ENCODE measurements around the gene LARGE1. TPM values are rescaled to one million over a fixed set of nuclear protein-coding genes. Genes with fewer than 3 reads are reported as not detected.

Gene LARGE1
- total and polyA plus RNA-seq, 2 experiments from 2014 or later = 21.2 to 23.6 TPM

DNA sequence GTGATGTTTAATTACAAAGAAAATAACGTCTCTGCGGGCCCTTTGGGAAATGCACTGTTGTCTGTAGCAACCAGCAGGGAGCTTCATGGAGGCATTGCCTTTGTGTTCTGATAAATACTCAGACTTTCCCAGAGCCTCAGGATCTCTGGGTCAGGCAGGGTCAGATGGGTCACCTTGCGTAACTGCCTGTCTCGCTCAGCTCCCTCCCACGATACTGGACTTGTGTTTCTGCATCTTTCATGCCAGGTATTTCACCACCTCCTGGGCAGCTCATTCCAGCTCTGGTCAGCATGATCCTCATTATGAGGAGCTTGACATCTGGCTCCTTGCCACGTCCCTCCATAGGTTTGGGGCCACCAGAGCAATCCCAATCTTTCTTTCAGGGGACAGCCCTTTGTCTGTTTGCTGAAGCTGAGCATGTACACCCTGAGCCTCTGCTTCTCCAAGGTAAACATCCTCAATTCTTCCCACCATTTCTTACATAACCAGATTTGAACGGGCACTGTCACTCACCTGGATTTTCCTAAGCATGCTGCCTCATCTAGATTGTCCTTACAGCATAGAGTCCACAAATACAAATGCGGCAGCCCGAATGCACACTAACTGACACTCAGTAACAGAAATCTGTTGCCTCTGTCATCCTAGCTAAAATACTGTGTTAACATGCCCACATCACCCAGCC lies 162.3 kb downstream of the LARGE1 start:
- peaks cover 8% of the 10 kb centered on the region for H3K79me2 ChIP-seq
- H2AFZ ChIP-seq = no peak overlapping the region
- DNase-seq (ENCODE audit: low spot score) = no peak
- H3K4me2 ChIP-seq = no peak overlapping the region
- WGBS (ENCODE audit: low lambda C conversion rate, missing lambda C conversion rate) = 74% methylated on average over 9 of the region's 9 CpGs
- no peak overlapping the region for H3K27ac ChIP-seq
- H3K36me3 ChIP-seq (replicated peaks; ENCODE audit: insufficient read depth, low read depth) = no peaks in the 10 kb centered on the region
- no peaks in the 10 kb centered on the region for H3K4me1 ChIP-seq (ENCODE audit: insufficient read depth)
- H3K27me3 ChIP-seq = no peaks in the 10 kb centered on the region
- H3K9me3 ChIP-seq (ENCODE audit: low read depth) = no peaks in the 10 kb centered on the region
- no peaks in the 10 kb centered on the region for H3K9me2 ChIP-seq (replicated peaks; ENCODE audit: insufficient read depth)
- no peaks in the 10 kb centered on the region for H4K20me1 ChIP-seq (ENCODE audit: insufficient read depth, poor library complexity, severe bottlenecking)
- no peak overlapping the region for H3K4me3 ChIP-seq
- TF ChIP-seq, protein P1, sequence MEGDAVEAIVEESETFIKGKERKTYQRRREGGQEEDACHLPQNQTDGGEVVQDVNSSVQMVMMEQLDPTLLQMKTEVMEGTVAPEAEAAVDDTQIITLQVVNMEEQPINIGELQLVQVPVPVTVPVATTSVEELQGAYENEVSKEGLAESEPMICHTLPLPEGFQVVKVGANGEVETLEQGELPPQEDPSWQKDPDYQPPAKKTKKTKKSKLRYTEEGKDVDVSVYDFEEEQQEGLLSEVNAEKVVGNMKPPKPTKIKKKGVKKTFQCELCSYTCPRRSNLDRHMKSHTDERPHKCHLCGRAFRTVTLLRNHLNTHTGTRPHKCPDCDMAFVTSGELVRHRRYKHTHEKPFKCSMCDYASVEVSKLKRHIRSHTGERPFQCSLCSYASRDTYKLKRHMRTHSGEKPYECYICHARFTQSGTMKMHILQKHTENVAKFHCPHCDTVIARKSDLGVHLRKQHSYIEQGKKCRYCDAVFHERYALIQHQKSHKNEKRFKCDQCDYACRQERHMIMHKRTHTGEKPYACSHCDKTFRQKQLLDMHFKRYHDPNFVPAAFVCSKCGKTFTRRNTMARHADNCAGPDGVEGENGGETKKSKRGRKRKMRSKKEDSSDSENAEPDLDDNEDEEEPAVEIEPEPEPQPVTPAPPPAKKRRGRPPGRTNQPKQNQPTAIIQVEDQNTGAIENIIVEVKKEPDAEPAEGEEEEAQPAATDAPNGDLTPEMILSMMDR (IDR thresholded peaks at IDR 0.05; ENCODE audit: poor library complexity) = no peak
- TF ChIP-seq EZH2 (IDR thresholded peaks at IDR 0.05; ENCODE audit: borderline replicate concordance) = no peak
- no peak for TF ChIP-seq EZH2phosphoT487 (IDR thresholded peaks at IDR 0.05; ENCODE audit: low read depth, severe bottlenecking, unreplicated experiment)

DNA sequence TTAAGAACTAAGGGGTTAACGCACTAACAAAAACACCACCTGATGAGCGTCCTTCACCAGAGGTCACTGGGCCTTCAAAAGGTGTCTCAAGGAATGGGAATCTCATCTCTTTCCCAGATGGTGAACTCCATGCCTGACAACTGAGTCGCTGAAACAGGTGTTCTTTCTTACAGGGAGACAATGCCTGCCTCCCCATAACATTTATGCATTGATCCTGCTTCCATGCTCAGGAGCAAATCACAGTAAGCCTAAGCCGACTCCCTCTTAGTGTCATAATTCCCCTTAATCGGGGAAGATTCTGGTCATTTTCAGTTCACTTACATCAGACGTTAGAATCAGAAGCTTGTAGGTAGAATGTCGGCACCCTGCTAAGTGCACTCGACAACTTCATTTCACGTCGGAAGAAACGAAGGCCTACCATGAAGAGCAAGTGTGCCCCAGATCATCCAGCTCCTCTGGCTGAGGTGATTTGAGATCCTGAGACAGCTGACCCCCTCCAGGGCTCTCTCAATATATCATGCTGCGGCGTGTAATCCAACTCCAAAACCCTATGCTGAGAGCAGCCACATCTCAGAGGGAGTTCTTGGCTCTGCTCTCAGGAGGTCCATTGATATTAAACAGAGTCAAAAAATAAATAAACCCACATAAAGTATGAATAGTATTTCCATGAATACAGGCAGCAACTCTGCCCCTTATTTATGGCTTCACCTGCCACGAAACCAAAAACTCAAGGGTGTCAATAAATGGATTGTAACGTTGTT lies 163.1 kb downstream of the LARGE1 start:
- Histone ChIP-seq H3K27ac (no peak overlapping the region), H4K20me1 (ENCODE audit: insufficient read depth, poor library complexity, severe bottlenecking) (no peaks in the 10 kb centered on the region), H3K27me3 (no peaks in the 10 kb centered on the region), H3K4me3 (no peak overlapping the region), H2AFZ (no peak overlapping the region), H3K9me3 (ENCODE audit: low read depth) (no peaks in the 10 kb centered on the region), H3K9me2 (replicated peaks; ENCODE audit: insufficient read depth) (no peaks in the 10 kb centered on the region), H3K4me2 (no peak overlapping the region), H3K79me2 (peaks cover 8% of the 10 kb centered on the region), H3K36me3 (replicated peaks; ENCODE audit: insufficient read depth, low read depth) (no peaks in the 10 kb centered on the region), H3K4me1 (ENCODE audit: insufficient read depth) (no peaks in the 10 kb centered on the region)
- 79% methylated on average over 15 of the region's 15 CpGs for WGBS (ENCODE audit: low lambda C conversion rate, missing lambda C conversion rate)
- no peak for TF ChIP-seq EZH2 (IDR thresholded peaks at IDR 0.05; ENCODE audit: borderline replicate concordance)
- no peak for TF ChIP-seq EZH2phosphoT487 (IDR thresholded peaks at IDR 0.05; ENCODE audit: low read depth, severe bottlenecking, unreplicated experiment)
- TF ChIP-seq, protein P1 (IDR thresholded peaks at IDR 0.05; ENCODE audit: poor library complexity) = no peak
- DNase-seq (ENCODE audit: low spot score) = no peak

DNA sequence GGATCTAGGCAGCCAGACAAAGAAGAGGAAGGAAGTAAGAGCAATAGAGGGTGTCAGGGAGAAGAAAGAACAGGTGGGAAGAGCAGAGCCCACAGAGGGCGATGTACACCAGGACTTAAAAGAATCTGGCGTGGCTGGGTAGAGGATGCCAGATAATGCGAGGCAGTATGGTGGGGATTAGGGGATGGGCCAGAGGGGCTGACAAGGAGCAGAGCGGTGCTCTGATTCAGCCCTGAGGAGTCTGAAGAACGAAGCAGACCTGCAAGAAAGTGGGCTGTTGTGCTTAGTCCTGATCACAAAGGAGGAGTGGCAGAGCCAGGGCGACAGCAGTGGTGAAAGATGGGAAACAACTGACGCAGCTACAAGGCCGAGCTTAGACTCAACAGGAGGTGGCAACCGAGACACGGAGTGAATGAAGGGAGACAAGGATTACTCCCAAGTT lies 163.7 kb downstream of the LARGE1 start:
- 57% methylated on average over 10 of the region's 10 CpGs for WGBS (ENCODE audit: low lambda C conversion rate, missing lambda C conversion rate)
- Histone ChIP-seq H2AFZ (no peak overlapping the region), H3K4me2 (no peak overlapping the region), H3K9me3 (ENCODE audit: low read depth) (no peaks in the 10 kb centered on the region), H3K27me3 (no peaks in the 10 kb centered on the region), H3K4me1 (ENCODE audit: insufficient read depth) (no peaks in the 10 kb centered on the region), H3K27ac (no peak overlapping the region), H4K20me1 (ENCODE audit: insufficient read depth, poor library complexity, severe bottlenecking) (no peaks in the 10 kb centered on the region), H3K79me2 (peaks cover 10% of the 10 kb centered on the region), H3K36me3 (replicated peaks; ENCODE audit: insufficient read depth, low read depth) (no peaks in the 10 kb centered on the region), H3K9me2 (replicated peaks; ENCODE audit: insufficient read depth) (no peaks in the 10 kb centered on the region), H3K4me3 (no peak overlapping the region)
- DNase-seq (ENCODE audit: low spot score) = peak; percentile 9
- TF ChIP-seq, protein P1 (IDR thresholded peaks at IDR 0.05; ENCODE audit: poor library complexity) = peak; percentile 11
- no peak for TF ChIP-seq EZH2 (IDR thresholded peaks at IDR 0.05; ENCODE audit: borderline replicate concordance)

Data from hepatocyte (in vitro differentiated cells).